Stimulated activated CD8-positive, alpha-beta memory T cell treated with anti-CD3 and anti-CD28 coated beads, Interleukin-4, amount 100 ng/mL, for 48 hours (primary cell): ENCODE measurements around the gene SPAG6.

Experiments used
- DNase-seq: peaks from one replicate; pipeline ENCODE4 v3.0.0-alpha.2; 2020

SPAG6 gene

GRCh38 chr10:22464966-22465629 is 119.8 kb downstream of the SPAG6 start:
- no peak for DNase-seq

GRCh38 chr10:22466763-22467334 is 121.6 kb downstream of the SPAG6 start:
- DNase-seq: no peak
